Testis (tissue), 2 donors: ENCODE data around the gene KAT5.

Experiments used
- POLR2A ChIP-seq: fragments of 450-650 bp; IDR thresholded peaks from one replicate; pipeline ENCODE4 v1.6.1; 2017; ENCODE audit warnings: antibody characterized with exemption, mild to moderate bottlenecking, moderate library complexity
- TF ChIP-seq, protein P1 (sequence below), 3 experiments: fragments of 450-650 bp in 2 of 3; fragments of 200-600 bp in 1 of 3; sonication (generic) in 1 of 3; IDR thresholded peaks; one replicate each; pipeline ENCODE4 v1.5.1; 2016 to 2019; ENCODE audit warnings: antibody characterized with exemption in 3 of 3, mild to moderate bottlenecking in 2 of 3, moderate library complexity in 1 of 3

DNA sequence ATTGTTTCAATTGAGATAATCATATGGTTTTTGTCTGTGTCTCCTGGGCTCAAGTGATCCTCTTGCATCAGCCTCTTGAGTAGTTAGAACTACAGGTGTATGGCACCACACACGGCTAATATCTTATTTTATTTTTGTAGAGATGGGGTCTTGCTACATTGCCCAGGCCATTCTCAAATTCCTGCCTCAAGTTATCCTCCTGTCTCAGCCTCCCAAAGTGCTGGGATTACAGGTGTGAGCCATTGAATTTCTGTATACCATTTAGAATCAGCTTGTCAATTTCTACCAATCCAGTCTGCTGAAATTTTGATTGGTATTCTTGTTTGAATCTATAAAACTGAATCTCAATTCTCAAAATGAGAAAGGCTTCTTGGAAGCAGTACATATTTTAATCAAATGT lies 10.4 kb upstream of the KAT5 start:
- TF ChIP-seq POLR2A = no peak
- TF ChIP-seq, protein P1, sequence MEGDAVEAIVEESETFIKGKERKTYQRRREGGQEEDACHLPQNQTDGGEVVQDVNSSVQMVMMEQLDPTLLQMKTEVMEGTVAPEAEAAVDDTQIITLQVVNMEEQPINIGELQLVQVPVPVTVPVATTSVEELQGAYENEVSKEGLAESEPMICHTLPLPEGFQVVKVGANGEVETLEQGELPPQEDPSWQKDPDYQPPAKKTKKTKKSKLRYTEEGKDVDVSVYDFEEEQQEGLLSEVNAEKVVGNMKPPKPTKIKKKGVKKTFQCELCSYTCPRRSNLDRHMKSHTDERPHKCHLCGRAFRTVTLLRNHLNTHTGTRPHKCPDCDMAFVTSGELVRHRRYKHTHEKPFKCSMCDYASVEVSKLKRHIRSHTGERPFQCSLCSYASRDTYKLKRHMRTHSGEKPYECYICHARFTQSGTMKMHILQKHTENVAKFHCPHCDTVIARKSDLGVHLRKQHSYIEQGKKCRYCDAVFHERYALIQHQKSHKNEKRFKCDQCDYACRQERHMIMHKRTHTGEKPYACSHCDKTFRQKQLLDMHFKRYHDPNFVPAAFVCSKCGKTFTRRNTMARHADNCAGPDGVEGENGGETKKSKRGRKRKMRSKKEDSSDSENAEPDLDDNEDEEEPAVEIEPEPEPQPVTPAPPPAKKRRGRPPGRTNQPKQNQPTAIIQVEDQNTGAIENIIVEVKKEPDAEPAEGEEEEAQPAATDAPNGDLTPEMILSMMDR (IDR thresholded peaks at IDR 0.05) = no peak
